ENCODE results near the gene ABHD13. TPM values are rescaled to one million over a fixed set of nuclear protein-coding genes. Genes with fewer than 3 reads are reported as not detected.
A peak's percentile ranks its signal among the peaks of the same experiment; 100 is the strongest.

The ABHD13 gene
- total RNA-seq, result 1 to 10 TPM; 5.6 to 7.2 (median 5.8) TPM
- polyA plus RNA-seq, result 4.3 TPM
- long read RNA-seq, donor 1, full-length matches to known transcripts, result 15 of 15 reads
- long read RNA-seq, donor 1, partial matches to known transcripts, result 0 of 15 reads
- long read RNA-seq, donor 1, other reads (novel, unspliced or antisense), result 0 of 15 reads
- long read RNA-seq, donor 2, full-length matches to known transcripts, result 6 of 6 reads
- long read RNA-seq, donor 2, partial matches to known transcripts, result 0 of 6 reads
- long read RNA-seq, donor 2, other reads (novel, unspliced or antisense), result 0 of 6 reads
- long read RNA-seq, donor 3, full-length matches to known transcripts, result 42 of 48 reads
- long read RNA-seq, donor 3, partial matches to known transcripts, result 0 of 48 reads
- long read RNA-seq, donor 3, other reads (novel, unspliced or antisense), result 6 of 48 reads
- long read RNA-seq, donor 4, full-length matches to known transcripts, result 6 of 6 reads
- long read RNA-seq, donor 4, partial matches to known transcripts, result 0 of 6 reads
- long read RNA-seq, donor 4, other reads (novel, unspliced or antisense), result 0 of 6 reads

- H3K9me3 ChIP-seq (ENCODE audit: control insufficient read depth, low read length), result no peaks in the 10 kb centered on the region
- ATAC-seq (peak; percentile 90 to 91), DNase-seq (peak; percentile 92 to 96 (median 96))
- H3K27me3 ChIP-seq (ENCODE audit: control insufficient read depth, insufficient read depth), result no peaks in the 10 kb centered on the region
- H3K4me1 ChIP-seq (ENCODE audit: control insufficient read depth, insufficient read depth, low read length), result peaks cover 4% of the 10 kb centered on the region
- peak within 1 kb of the TSS; percentile 80 for H3K4me3 ChIP-seq (ENCODE audit: low read length)
- under 1% methylated on average over 93 of the region's 93 CpGs for WGBS
- H3K27ac ChIP-seq (ENCODE audit: low read length), result peak within 1 kb of the TSS; percentile 65
- intact Hi-C loops (cut with DNase I), result no loop called here
These were observed at the start of gene ABHD13 for GRCh38 chr13:108218044-108218974. TSS of gene ABHD13 (plus strand) at chr13:108218392. CDS start at chr13:108229219, 10,827 bp downstream.

- H3K27me3 ChIP-seq (ENCODE audit: control insufficient read depth, insufficient read depth), result no peaks in the 10 kb centered on the region
- H3K9me3 ChIP-seq (ENCODE audit: control insufficient read depth, low read length), result no peaks in the 10 kb centered on the region
- H3K4me3 ChIP-seq (ENCODE audit: low read length), result no peak overlapping the region
- H3K4me1 ChIP-seq (ENCODE audit: control insufficient read depth, insufficient read depth, low read length), result no peaks in the 10 kb centered on the region
- intact Hi-C loops (cut with DNase I), result no loop called here
- WGBS, result 80% methylated on average over 3 of the region's 3 CpGs
- DNase-seq (no peak), ATAC-seq (no peak)
- H3K27ac ChIP-seq (ENCODE audit: low read length), result no peak overlapping the region
These were observed 49.3 kb upstream of the ABHD13 start for GRCh38 chr13:108168929-108169328.

- Histone ChIP-seq H3K4me3 (ENCODE audit: low read length) (no peak overlapping the region), H3K4me1 (ENCODE audit: control insufficient read depth, insufficient read depth, low read length) (no peaks in the 10 kb centered on the region), H3K9me3 (ENCODE audit: control insufficient read depth, low read length) (no peaks in the 10 kb centered on the region), H3K27me3 (ENCODE audit: control insufficient read depth, insufficient read depth) (no peaks in the 10 kb centered on the region), H3K27ac (ENCODE audit: low read length) (no peak overlapping the region)
- no peak for DNase-seq
- 53% methylated on average over 8 of the region's 8 CpGs for WGBS
- no peak for ATAC-seq
- intact Hi-C loops (cut with DNase I), result no loop called here
These were observed 41.4 kb upstream of the ABHD13 start for GRCh38 chr13:108176685-108177274.

- ATAC-seq (no peak), DNase-seq (no peak)
- intact Hi-C loops (cut with DNase I), result no loop called here
- Histone ChIP-seq H3K27me3 (ENCODE audit: control insufficient read depth, insufficient read depth) (no peaks in the 10 kb centered on the region), H3K9me3 (ENCODE audit: control insufficient read depth, low read length) (no peaks in the 10 kb centered on the region), H3K27ac (ENCODE audit: low read length) (no peak overlapping the region), H3K4me3 (ENCODE audit: low read length) (no peak overlapping the region), H3K4me1 (ENCODE audit: control insufficient read depth, insufficient read depth, low read length) (no peaks in the 10 kb centered on the region)
- WGBS, result 84% methylated on average over 9 of the region's 9 CpGs
These were observed 40.1 kb upstream of the ABHD13 start for GRCh38 chr13:108178078-108178477.

- 72% methylated on average over 3 of the region's 3 CpGs for WGBS
- intact Hi-C loops (cut with DNase I), result no loop called here
- H3K4me1 ChIP-seq (ENCODE audit: control insufficient read depth, insufficient read depth, low read length), result no peaks in the 10 kb centered on the region
- DNase-seq, result no peak
- no peak overlapping the region for H3K27ac ChIP-seq (ENCODE audit: low read length)
- ATAC-seq, result no peak
- H3K27me3 ChIP-seq (ENCODE audit: control insufficient read depth, insufficient read depth), result no peaks in the 10 kb centered on the region
- no peak overlapping the region for H3K4me3 ChIP-seq (ENCODE audit: low read length)
- H3K9me3 ChIP-seq (ENCODE audit: control insufficient read depth, low read length), result no peaks in the 10 kb centered on the region
These were observed 35.5 kb upstream of the ABHD13 start for GRCh38 chr13:108182652-108183051.

GRCh38 chr13:108185223-108185622, 33.0 kb upstream of the ABHD13 start:
- DNase-seq (no peak), ATAC-seq (no peak)
- intact Hi-C loops (cut with DNase I), result no loop called here
- 75% methylated on average over 3 of the region's 3 CpGs for WGBS
- no peaks in the 10 kb centered on the region for H3K9me3 ChIP-seq (ENCODE audit: control insufficient read depth, low read length)
- H3K4me1 ChIP-seq (ENCODE audit: control insufficient read depth, insufficient read depth, low read length), result no peaks in the 10 kb centered on the region
- no peaks in the 10 kb centered on the region for H3K27me3 ChIP-seq (ENCODE audit: control insufficient read depth, insufficient read depth)
- H3K4me3 ChIP-seq (ENCODE audit: low read length), result no peak overlapping the region
- H3K27ac ChIP-seq (ENCODE audit: low read length), result no peak overlapping the region

GRCh38 chr13:108188260-108188659, 29.9 kb upstream of the ABHD13 start:
- intact Hi-C loops (cut with DNase I), result no loop called here
- Histone ChIP-seq H3K4me1 (ENCODE audit: control insufficient read depth, insufficient read depth, low read length) (no peaks in the 10 kb centered on the region), H3K27ac (ENCODE audit: low read length) (no peak overlapping the region), H3K27me3 (ENCODE audit: control insufficient read depth, insufficient read depth) (no peaks in the 10 kb centered on the region), H3K9me3 (ENCODE audit: control insufficient read depth, low read length) (no peaks in the 10 kb centered on the region), H3K4me3 (ENCODE audit: low read length) (no peak overlapping the region)
- WGBS, result 59% methylated on average over 2 of the region's 2 CpGs
- no peak for DNase-seq
- no peak for ATAC-seq

- intact Hi-C loops (cut with DNase I), result no loop called here
- WGBS, result 43% methylated on average over 3 of the region's 3 CpGs
- no peaks in the 10 kb centered on the region for H3K4me1 ChIP-seq (ENCODE audit: control insufficient read depth, insufficient read depth, low read length)
These were observed 27.3 kb upstream of the ABHD13 start for GRCh38 chr13:108190897-108191296.

GRCh38 chr13:108193806-108194205, 24.4 kb upstream of the ABHD13 start:
- intact Hi-C loops (cut with DNase I), result no loop called here
- no peaks in the 10 kb centered on the region for H3K9me3 ChIP-seq (ENCODE audit: control insufficient read depth, low read length)
- DNase-seq, result no peak
- H3K27me3 ChIP-seq (ENCODE audit: control insufficient read depth, insufficient read depth), result no peaks in the 10 kb centered on the region
- H3K4me1 ChIP-seq (ENCODE audit: control insufficient read depth, insufficient read depth, low read length), result no peaks in the 10 kb centered on the region
- no peak overlapping the region for H3K4me3 ChIP-seq (ENCODE audit: low read length)
- no peak for ATAC-seq
- H3K27ac ChIP-seq (ENCODE audit: low read length), result no peak overlapping the region

More at GRCh38 chr13:108190897-108191296, 27.3 kb upstream of the ABHD13 start:
- no peak for ATAC-seq
- no peak overlapping the region for H3K4me3 ChIP-seq (ENCODE audit: low read length)
- no peaks in the 10 kb centered on the region for H3K9me3 ChIP-seq (ENCODE audit: control insufficient read depth, low read length)
- no peak for DNase-seq
- H3K27me3 ChIP-seq (ENCODE audit: control insufficient read depth, insufficient read depth), result no peaks in the 10 kb centered on the region
- no peak overlapping the region for H3K27ac ChIP-seq (ENCODE audit: low read length)

GRCh38 chr13:108194435-108194936, 23.7 kb upstream of the ABHD13 start:
- no peaks in the 10 kb centered on the region for H3K4me1 ChIP-seq (ENCODE audit: control insufficient read depth, insufficient read depth, low read length)
- H3K27ac ChIP-seq (ENCODE audit: low read length), result no peak overlapping the region
- H3K27me3 ChIP-seq (ENCODE audit: control insufficient read depth, insufficient read depth), result no peaks in the 10 kb centered on the region
- ATAC-seq, result peak in 1 of 2 donors; percentile 24
- peak in 1 of 3 donors; percentile 21 for DNase-seq
- WGBS, result 83% methylated on average over 5 of the region's 5 CpGs
- no peak overlapping the region for H3K4me3 ChIP-seq (ENCODE audit: low read length)
- no peaks in the 10 kb centered on the region for H3K9me3 ChIP-seq (ENCODE audit: control insufficient read depth, low read length)
- intact Hi-C loops (cut with DNase I), result no loop called here

Data from right cardiac atrium (tissue), 5 donors.